Measurements from ENCODE around the gene CRY2. TPM values are rescaled to one million over a fixed set of nuclear protein-coding genes. Genes with fewer than 3 reads are reported as not detected.

The CRY2 gene
- total and polyA plus RNA-seq, 2 of the 8 experiments (the other 6 are each of a cell fraction or from before 2014, with no cell fraction given): 8.0 to 9.4 TPM

DNA sequence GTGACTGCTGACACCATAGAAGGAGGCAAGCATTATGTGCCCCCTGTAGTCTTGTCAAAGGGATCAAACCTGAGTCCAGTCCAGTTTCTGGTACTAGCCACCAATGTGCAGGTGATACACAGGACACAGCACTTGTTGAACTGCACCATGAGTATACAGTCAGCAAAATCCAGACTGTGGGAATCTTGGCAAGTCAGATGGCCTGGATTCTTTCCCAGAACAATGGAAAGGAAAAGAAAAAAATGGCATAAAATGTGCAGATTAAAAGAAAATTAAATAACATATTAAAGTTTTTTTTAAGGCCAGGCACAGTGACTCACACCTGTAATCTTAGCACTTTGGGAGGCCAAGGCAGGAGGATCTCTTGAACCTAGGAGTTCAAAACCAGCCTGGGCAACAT lies 16.8 kb downstream of the CRY2 start:
- Histone ChIP-seq H3K27ac (ENCODE audit: low read depth, low read length) (no peak overlapping the region), H2BK120ac (replicated peaks; ENCODE audit: low read depth, low read length) (no peak overlapping the region), H2BK5ac (ENCODE audit: low read depth, low read length) (no peak overlapping the region), H4K5ac (ENCODE audit: insufficient read length, low read depth, low read length) (no peak overlapping the region), H3K4me1 (replicated peaks in 1 of 4; ENCODE audit: control insufficient read depth in 3 of 4, insufficient read depth in 4 of 4, low read length in 3 of 4) (peaks cover 0 to 7% (median 4%) of the 10 kb centered on the region in 4 experiments; a peak in 4 of 7 replicates), H3K79me1 (ENCODE audit: low read depth, low read length) (no peaks in the 10 kb centered on the region; the same call in 1 of the 2 replicates), H4K8ac (ENCODE audit: extremely low read depth, insufficient read depth, low read length) (no peak overlapping the region), H3K23me2 (ENCODE audit: low read depth, low read length) (no peaks in the 10 kb centered on the region), H3K14ac (ENCODE audit: insufficient read length) (no peak overlapping the region), H3K9me3 (ENCODE audit: insufficient read depth in 2 of 2, low read depth in 1 of 2, low read length in 1 of 2) (no peaks in the 10 kb centered on the region), H2AFZ (ENCODE audit: low read length) (no peak overlapping the region), H3K79me2 (ENCODE audit: control insufficient read depth in 1 of 2, insufficient read depth in 2 of 2, low read length in 2 of 2) (no peaks in the 10 kb centered on the region), H3K36me3 (ENCODE audit: control insufficient read depth in 2 of 4, insufficient read depth in 4 of 4, low read length in 3 of 4) (peaks cover 2 to 24% (median 9%) of the 10 kb centered on the region in 4 experiments; a peak in 5 of 8 replicates), H3K23ac (ENCODE audit: insufficient read length) (no peak overlapping the region), H4K91ac (replicated peaks; ENCODE audit: insufficient read length, low read length) (no peak overlapping the region), H2AK5ac (ENCODE audit: low read depth, low read length) (no peak overlapping the region), H3K9ac (replicated peaks in 1 of 4; ENCODE audit: extremely low read depth in 1 of 4, low read depth in 3 of 4, low read length in 3 of 4) (no peak overlapping the region), H3K56ac (replicated peaks; ENCODE audit: insufficient read length, low read depth, low read length) (no peak overlapping the region), H4K20me1 (replicated peaks in 1 of 2; ENCODE audit: control insufficient read depth in 1 of 2, insufficient read depth in 2 of 2, low read length in 2 of 2) (no peaks in the 10 kb centered on the region), H3K4me3 (ENCODE audit: extremely low read depth in 1 of 4, insufficient read depth in 2 of 4, low read depth in 3 of 4, low read length in 4 of 4) (no peak overlapping the region), H2BK20ac (ENCODE audit: low read length) (no peak overlapping the region), H3K27me3 (replicated peaks in 1 of 4; ENCODE audit: control insufficient read depth in 3 of 4, extremely low read depth in 1 of 4, insufficient read depth in 3 of 4, low read length in 3 of 4) (no peaks in the 10 kb centered on the region), H3K18ac (ENCODE audit: extremely low read depth, low read length) (no peak overlapping the region), H3K4me2 (ENCODE audit: insufficient read depth in 1 of 2, low read depth in 2 of 2, low read length in 2 of 2) (no peak overlapping the region), H2BK12ac (ENCODE audit: low read depth, low read length) (no peak overlapping the region), H2BK15ac (ENCODE audit: low read length) (no peak overlapping the region), H3K4ac (replicated peaks; ENCODE audit: insufficient read length, low read depth, low read length) (no peak overlapping the region)
- DNase-seq (ENCODE audit: low read depth in 1 of 2, low spot score in 2 of 2) (no peak), FAIRE-seq (no peak)
- POLR2A ChIA-PET (ENCODE audit: partially characterized antibody): interaction anchor here (4.7 kb wide), 1 partner anchor 17 kb away, joined by 17 read pairs; the partner anchor contains the start of gene CRY2
- CTCF ChIA-PET (ENCODE audit: partially characterized antibody): interaction anchor here (0.6 to 8.6 kb wide), 5 partner anchors 8 to 116 kb away, joined by 3 to 90 read pairs (median 5); no protein-coding TSS in a partner anchor
- TF ChIP-seq SP2 (IDR thresholded peaks at IDR 0.05; ENCODE audit: low read length) (no peak), KDM4A (IDR thresholded peaks at IDR 0.05; ENCODE audit: low read depth, low read length, severe bottlenecking) (no peak), CBX8 (IDR thresholded peaks at IDR 0.05; ENCODE audit: borderline replicate concordance, low read depth, low read length) (no peak), SIX5 (IDR thresholded peaks at IDR 0.05; ENCODE audit: low read depth, low read length) (no peak), TAF1 (IDR thresholded peaks at IDR 0.05; ENCODE audit: low read depth, low read length) (no peak), HDAC6 (IDR thresholded peaks at IDR 0.05; ENCODE audit: low read depth, low read length) (no peak), POLR2A (IDR thresholded peaks at IDR 0.05; ENCODE audit: control extremely low read depth in 1 of 2, low read depth in 2 of 2, low read length in 2 of 2) (no peak)
- TF ChIP-seq, protein P1, sequence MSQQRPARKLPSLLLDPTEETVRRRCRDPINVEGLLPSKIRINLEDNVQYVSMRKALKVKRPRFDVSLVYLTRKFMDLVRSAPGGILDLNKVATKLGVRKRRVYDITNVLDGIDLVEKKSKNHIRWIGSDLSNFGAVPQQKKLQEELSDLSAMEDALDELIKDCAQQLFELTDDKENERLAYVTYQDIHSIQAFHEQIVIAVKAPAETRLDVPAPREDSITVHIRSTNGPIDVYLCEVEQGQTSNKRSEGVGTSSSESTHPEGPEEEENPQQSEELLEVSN (IDR thresholded peaks at IDR 0.05): no peak
- TF ChIP-seq, protein P2, sequence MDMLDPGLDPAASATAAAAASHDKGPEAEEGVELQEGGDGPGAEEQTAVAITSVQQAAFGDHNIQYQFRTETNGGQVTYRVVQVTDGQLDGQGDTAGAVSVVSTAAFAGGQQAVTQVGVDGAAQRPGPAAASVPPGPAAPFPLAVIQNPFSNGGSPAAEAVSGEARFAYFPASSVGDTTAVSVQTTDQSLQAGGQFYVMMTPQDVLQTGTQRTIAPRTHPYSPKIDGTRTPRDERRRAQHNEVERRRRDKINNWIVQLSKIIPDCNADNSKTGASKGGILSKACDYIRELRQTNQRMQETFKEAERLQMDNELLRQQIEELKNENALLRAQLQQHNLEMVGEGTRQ (IDR thresholded peaks at IDR 0.05; ENCODE audit: low read length): no peak

Measured in H1 (cell line).